D721Med (cell line): Measurements from ENCODE around the gene TTLL9.

Experiments
- DNase-seq: peaks from one replicate; pipeline ENCODE4 v3.0.0; 2011; ENCODE audit warnings: low spot score; ENCODE audit not compliant: insufficient read length
- FAIRE-seq: peaks from 2 replicates; lab custom pipeline; 2011; peaks lifted over from hg19 to GRCh38; lab: Jason Lieb, UNC
- TF ChIP-seq, protein P1 (sequence below): IDR thresholded peaks from 2 replicates; pipeline ENCODE4 v1.5.1; 2012; ENCODE audit warnings: mild to moderate bottlenecking, control low read depth; ENCODE audit not compliant: insufficient read depth; ENCODE audit errors: missing control alignments

Gene TTLL9

DNA sequence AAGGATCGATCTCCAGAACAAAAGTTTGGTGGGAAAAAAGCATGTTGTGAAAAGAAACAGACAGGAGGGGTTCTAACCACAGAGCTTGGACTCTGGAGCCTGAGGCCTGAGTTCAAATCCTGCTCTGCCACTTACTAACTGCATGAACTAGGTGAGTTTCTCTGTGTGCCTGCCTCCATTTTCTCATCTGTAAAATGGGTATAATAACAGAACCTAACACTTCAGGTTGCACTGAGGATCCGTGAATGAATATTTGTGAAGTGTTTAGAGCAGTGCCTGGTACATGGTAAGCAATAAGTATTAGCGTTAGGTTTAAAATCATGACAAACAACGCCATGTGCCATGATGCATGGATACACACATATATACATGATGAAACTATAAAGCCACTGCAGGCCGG, 36.6 kb downstream of the TTLL9 start:
- DNase-seq (no peak), FAIRE-seq (no peak)
- TF ChIP-seq, protein P1, sequence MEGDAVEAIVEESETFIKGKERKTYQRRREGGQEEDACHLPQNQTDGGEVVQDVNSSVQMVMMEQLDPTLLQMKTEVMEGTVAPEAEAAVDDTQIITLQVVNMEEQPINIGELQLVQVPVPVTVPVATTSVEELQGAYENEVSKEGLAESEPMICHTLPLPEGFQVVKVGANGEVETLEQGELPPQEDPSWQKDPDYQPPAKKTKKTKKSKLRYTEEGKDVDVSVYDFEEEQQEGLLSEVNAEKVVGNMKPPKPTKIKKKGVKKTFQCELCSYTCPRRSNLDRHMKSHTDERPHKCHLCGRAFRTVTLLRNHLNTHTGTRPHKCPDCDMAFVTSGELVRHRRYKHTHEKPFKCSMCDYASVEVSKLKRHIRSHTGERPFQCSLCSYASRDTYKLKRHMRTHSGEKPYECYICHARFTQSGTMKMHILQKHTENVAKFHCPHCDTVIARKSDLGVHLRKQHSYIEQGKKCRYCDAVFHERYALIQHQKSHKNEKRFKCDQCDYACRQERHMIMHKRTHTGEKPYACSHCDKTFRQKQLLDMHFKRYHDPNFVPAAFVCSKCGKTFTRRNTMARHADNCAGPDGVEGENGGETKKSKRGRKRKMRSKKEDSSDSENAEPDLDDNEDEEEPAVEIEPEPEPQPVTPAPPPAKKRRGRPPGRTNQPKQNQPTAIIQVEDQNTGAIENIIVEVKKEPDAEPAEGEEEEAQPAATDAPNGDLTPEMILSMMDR: no peak

DNA sequence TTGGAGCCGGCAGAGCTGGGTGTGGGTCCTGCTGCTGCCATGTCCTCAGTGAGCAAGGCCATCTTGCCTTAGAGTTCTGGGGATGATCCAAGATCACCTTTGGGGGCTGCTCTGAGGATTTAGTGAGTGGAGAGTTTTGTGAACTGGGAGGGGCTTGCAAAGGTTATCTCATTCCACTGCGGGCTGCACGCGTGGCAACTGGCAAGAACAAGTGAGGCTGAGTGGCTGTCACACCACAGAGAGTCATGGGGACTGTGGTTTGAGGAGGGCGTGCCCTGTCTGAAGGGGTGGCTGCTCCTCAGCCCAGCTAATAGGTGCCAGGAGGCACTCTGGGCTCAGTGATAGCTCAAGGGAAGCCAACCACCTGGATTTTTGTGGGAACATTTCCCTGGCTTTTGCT, 37.6 kb downstream of the TTLL9 start:
- DNase-seq (no peak), FAIRE-seq (no peak)
- TF ChIP-seq, protein P1: no peak

DNA sequence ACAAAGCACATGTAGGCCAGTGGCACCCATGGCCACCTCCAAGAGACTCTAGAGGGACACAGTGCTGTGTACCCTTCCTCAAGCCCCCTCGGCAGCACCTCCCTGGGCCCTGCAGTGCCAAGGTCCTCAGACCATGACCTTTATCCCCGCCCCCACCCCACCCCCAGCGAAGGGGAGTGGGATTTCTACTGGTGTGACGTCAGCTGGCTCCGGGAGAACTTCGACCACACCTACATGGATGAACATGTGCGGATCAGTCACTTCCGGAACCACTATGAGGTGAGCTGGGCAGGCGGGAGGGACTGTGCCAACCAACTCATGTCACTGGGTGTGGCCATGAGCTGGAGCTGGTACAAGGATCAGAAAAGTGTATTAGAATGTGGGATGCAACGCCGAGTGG, 38.0 kb downstream of the TTLL9 start:
- TF ChIP-seq, protein P1: no peak
- FAIRE-seq (no peak), DNase-seq (no peak)

DNA sequence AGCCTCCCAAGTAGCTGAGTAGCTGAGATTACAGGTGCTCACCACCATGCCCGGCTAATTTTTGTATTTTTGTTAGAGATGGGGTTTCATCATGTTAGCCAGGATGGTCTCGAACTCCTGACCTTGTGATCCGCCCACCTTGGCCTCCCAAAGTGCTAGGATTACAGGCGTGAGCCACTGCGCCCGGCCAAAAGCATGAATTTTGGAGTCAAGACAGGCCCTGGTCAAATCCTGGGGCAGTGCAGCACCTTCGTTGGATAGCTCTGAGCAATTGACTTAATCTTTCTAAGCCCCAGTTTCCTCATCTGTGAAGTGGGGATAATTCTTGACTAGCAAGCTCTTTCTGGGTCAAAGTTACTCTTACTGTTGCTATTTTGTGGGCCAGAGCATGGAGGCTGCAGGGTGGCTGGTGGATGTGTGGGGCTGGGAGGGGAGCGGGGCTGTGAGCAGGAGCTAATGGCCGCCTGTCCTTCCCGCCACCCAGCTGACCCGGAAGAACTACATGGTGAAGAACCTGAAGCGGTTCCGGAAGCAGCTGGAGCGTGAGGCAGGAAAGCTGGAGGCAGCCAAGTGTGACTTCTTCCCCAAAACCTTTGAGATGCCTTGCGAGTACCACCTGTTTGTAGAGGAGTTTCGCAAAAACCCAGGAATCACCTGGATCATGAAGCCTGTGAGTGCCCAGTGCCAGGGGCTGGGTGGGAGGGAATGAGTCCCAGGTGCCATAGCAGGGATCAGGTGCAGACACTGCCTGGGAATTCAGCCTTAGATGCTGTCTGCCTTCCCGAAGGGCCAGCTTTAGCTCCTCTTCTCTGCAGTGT, 39.0 kb downstream of the TTLL9 start:
- FAIRE-seq (no peak), DNase-seq (no peak)
- TF ChIP-seq, protein P1: no peak

DNA sequence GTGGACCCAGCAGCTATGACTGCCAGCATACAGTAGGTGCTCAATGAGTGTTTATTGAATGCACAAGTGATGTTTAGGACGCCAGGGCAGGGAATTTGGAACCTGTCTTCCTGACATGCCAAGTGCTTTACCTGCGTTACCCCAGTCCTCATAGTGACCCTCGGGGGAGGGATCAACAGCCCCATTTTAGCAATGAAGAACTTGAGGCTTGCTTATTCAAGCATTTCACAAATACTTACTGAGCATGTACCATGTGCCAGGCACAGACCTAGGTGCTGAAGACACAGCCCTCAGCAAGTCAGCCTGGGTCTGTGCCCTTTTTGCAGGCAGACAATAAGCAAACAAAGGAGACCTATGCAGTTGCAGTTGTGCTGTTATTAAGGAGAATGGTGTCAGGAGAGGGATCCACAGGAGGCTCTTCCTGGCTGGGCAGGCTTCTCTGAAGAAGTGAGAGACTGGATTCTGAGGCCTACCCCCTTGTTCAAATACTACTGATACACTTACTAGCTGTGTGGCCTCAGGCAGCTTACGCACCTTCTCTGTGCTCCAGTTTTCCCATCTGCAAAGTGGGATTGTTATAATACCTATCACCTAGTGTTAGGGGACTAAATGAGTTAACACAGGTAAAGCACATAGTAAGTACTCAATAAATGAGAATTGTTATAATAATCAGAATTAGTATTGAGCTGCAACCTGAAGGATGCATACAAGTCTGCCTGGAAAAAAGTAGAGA, 39.8 kb downstream of the TTLL9 start:
- FAIRE-seq (no peak), DNase-seq (no peak)
- TF ChIP-seq, protein P1: no peak

DNA sequence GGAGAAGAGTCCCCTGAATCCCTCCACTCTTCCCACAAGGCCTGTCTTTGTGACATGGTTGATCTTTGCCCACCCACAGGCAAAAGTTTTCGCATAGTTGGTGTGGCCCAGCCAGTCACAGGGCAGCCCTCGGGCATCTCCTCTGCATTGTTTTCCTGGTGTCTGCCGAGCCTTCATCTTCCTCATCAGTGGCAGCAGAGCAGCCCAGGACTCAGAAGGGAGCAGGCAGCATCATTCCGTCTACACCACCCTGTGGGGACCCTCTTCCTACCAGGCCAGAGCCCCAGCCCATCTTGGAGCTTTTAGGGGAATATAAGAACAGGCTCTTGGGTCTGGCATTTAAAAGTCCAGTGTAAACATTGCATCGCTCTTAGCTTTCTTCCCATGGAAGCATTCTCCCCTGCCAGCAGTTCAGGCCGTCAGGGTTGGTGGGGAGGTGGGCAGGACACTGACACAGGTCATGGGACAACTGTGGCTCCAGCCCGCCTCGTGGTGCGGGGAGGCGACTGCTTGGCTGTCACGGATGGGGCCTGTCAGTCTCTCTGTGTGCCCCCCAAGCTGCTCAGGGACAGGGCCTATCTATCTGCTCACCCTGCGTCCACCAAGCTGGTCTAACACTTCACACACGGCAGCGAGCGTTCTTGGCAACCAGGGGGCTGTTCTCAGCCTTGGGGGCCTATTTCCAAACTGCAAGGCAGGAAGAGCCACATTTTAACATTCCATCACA, 43.2 kb downstream of the TTLL9 start:
- no peak for FAIRE-seq
- TF ChIP-seq, protein P1: no peak
- DNase-seq: no peak

DNA sequence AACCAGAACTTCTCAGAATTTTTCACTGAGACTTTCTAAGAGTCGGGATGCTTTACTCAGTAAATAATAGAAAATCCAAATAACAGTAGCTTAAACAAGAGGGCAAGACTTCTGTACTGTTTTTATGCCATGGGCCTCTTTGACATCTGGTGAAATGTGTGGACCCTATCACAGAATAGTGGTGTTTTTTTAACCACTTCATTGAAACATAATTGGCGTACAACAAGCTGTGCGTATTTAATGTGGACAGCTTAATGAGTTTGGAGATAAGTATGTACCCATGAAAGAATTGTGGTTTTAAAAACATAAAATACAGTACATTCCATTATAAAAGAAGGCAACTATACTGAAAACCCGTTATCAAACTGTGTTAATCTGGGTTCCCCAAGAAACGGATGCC, 43.7 kb downstream of the TTLL9 start:
- FAIRE-seq: no peak
- TF ChIP-seq, protein P1: no peak

More for the DNA sequence above, 43.7 kb downstream of the TTLL9 start:
- no peak for DNase-seq
